ENCODE results near the gene RCC2. TPM values are rescaled to one million over a fixed set of nuclear protein-coding genes. Genes with fewer than 3 reads are reported as not detected.
"Not testable (repeated sequence)": the region's sequence is repeated elsewhere in the genome, so short reads cannot be mapped to it uniquely, and the experiment has no call there.

The RCC2 gene
- total and polyA plus RNA-seq, 9 donors = 15.3 to 52.2 (median 40.7) TPM

GRCh38 chr1:17462669-17463068, 23.2 kb upstream of the RCC2 start:
- DNase-seq = no peak
- no peaks in the 10 kb centered on the region for H3K27me3 ChIP-seq
- TF ChIP-seq EP300 (IDR thresholded peaks at IDR 0.05) (no peak), CTCF (IDR thresholded peaks at IDR 0.05) (no peak), POLR2A (IDR thresholded peaks at IDR 0.05) (no peak)
- no peaks in the 10 kb centered on the region for H3K4me1 ChIP-seq (ENCODE audit: insufficient read depth)
- intact Hi-C loops (cut with DNase I) = no loop called here
- no peak overlapping the region for H3K27ac ChIP-seq
- H3K9me3 ChIP-seq = no peaks in the 10 kb centered on the region
- WGBS, 3 donors = 46 to 57% (median 48%) methylated on average over 5 of the region's 5 CpGs
- no peaks in the 10 kb centered on the region for H3K36me3 ChIP-seq
- no peak overlapping the region for H3K4me3 ChIP-seq

DNA sequence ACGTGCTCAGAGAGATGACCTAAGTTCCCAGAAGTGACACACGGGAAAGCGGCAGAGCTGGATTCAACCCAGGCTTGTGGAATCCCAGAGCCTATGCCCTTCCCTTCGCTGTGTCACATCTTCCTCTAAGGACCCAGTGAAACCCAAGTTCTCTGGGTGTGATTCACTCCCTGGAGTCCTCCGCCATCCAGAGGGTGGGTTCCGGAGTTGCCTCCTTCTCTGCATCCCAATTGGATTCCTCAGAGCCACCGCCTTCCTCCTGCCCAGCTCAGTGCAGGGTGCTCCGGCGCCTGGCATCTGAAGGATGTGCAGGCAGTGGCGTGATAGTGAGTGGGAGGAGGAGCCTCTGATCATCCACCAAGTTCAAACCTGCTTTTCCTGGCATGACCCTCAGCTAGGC, 20.7 kb upstream of the RCC2 start:
- intact Hi-C loops (cut with DNase I) = no loop called here

GRCh38 chr1:17458794-17459193, 19.3 kb upstream of the RCC2 start:
- intact Hi-C loops (cut with DNase I) = no loop called here

More for the DNA sequence above, 20.7 kb upstream of the RCC2 start:
- Histone ChIP-seq H3K36me3 (no peaks in the 10 kb centered on the region), H3K4me1 (ENCODE audit: insufficient read depth) (no peaks in the 10 kb centered on the region), H3K27me3 (no peaks in the 10 kb centered on the region), H3K4me3 (no peak overlapping the region), H3K9me3 (no peaks in the 10 kb centered on the region), H3K27ac (no peak overlapping the region)
- no peak for DNase-seq
- TF ChIP-seq CTCF (IDR thresholded peaks at IDR 0.05) (no peak), POLR2A (IDR thresholded peaks at IDR 0.05) (no peak), EP300 (IDR thresholded peaks at IDR 0.05) (no peak)
- WGBS, 3 donors = 62 to 80% (median 69%) methylated on average over 10 of the region's 10 CpGs

GRCh38 chr1:17452686-17453085, 13.2 kb upstream of the RCC2 start:
- Histone ChIP-seq H3K4me3 (no peak overlapping the region), H3K36me3 (no peaks in the 10 kb centered on the region), H3K4me1 (ENCODE audit: insufficient read depth) (no peaks in the 10 kb centered on the region), H3K9me3 (no peaks in the 10 kb centered on the region), H3K27me3 (no peaks in the 10 kb centered on the region), H3K27ac (no peak overlapping the region)
- intact Hi-C loops (cut with DNase I) = no loop called here
- TF ChIP-seq CTCF (IDR thresholded peaks at IDR 0.05) = no peak
- no peak for TF ChIP-seq EP300 (IDR thresholded peaks at IDR 0.05)
- TF ChIP-seq POLR2A (IDR thresholded peaks at IDR 0.05) = no peak
- 70 to 81% (median 74%) methylated on average over 4 of the region's 4 CpGs for WGBS, 3 donors
- no peak for DNase-seq

More at GRCh38 chr1:17458794-17459193, 19.3 kb upstream of the RCC2 start:
- TF ChIP-seq CTCF (IDR thresholded peaks at IDR 0.05) = no peak
- TF ChIP-seq POLR2A (IDR thresholded peaks at IDR 0.05) = no peak
- TF ChIP-seq EP300 (IDR thresholded peaks at IDR 0.05) = no peak
- Histone ChIP-seq H3K9me3 (no peaks in the 10 kb centered on the region), H3K27ac (no peak overlapping the region), H3K36me3 (no peaks in the 10 kb centered on the region), H3K4me3 (no peak overlapping the region), H3K4me1 (ENCODE audit: insufficient read depth) (no peaks in the 10 kb centered on the region), H3K27me3 (no peaks in the 10 kb centered on the region)
- WGBS, 3 donors = 64 to 72% (median 68%) methylated on average over 1 of the region's 1 CpG
- no peak for DNase-seq

GRCh38 chr1:17452203-17452602, 12.7 kb upstream of the RCC2 start:
- H3K36me3 ChIP-seq; H3K4me1 ChIP-seq (ENCODE audit: insufficient read depth); H3K27ac ChIP-seq; H3K9me3 ChIP-seq; H3K4me3 ChIP-seq; DNase-seq; intact Hi-C loops (cut with DNase I); H3K27me3 ChIP-seq: not testable (repeated sequence)
- WGBS, 3 donors = 51 to 57% (median 53%) methylated on average over 10 of the region's 10 CpGs

Measured in ovary (tissue), 9 donors.